Measurements from ENCODE around the gene LCAT. TPM values are rescaled to one million over a fixed set of nuclear protein-coding genes. Genes with fewer than 3 reads are reported as not detected.

LCAT gene
- total RNA-seq, 1 donor from 2014 or later = 17.0 TPM

DNA sequence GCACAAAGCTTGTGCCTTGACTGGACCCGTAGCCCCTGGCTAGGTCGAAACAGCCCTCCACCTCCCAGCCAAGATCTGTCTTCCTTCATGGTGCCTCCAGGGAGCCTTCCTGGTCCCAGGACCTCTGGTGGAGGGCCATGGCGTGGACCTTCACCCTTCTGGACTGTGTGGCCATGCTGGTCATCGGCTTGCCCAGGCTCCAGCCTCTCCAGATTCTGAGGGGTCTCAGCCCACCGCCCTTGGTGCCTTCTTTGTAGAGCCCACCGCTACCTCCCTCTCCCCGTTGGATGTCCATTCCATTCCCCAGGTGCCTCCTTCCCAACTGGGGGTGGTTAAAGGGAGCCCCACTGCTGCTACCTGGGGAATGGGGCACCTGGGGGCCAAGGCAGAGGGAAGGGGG, 15.8 kb downstream of the LCAT start:
- DNase-seq (ENCODE audit: low spot score) = no peak
- Mint-ChIP-seq H3K27me3 (ENCODE audit: unreplicated experiment) (peaks cover 10% of the 10 kb centered on the region), H3K9me3 (ENCODE audit: unreplicated experiment) (no peaks in the 10 kb centered on the region), H3K4me3 (ENCODE audit: unreplicated experiment) (no peak overlapping the region), H3K27ac (ENCODE audit: unreplicated experiment) (peak overlapping the region; percentile 30), H3K36me3 (ENCODE audit: low read depth, unreplicated experiment) (no peaks in the 10 kb centered on the region), H3K4me1 (ENCODE audit: unreplicated experiment) (peaks cover 10% of the 10 kb centered on the region)
- TF ChIP-seq, protein P1, sequence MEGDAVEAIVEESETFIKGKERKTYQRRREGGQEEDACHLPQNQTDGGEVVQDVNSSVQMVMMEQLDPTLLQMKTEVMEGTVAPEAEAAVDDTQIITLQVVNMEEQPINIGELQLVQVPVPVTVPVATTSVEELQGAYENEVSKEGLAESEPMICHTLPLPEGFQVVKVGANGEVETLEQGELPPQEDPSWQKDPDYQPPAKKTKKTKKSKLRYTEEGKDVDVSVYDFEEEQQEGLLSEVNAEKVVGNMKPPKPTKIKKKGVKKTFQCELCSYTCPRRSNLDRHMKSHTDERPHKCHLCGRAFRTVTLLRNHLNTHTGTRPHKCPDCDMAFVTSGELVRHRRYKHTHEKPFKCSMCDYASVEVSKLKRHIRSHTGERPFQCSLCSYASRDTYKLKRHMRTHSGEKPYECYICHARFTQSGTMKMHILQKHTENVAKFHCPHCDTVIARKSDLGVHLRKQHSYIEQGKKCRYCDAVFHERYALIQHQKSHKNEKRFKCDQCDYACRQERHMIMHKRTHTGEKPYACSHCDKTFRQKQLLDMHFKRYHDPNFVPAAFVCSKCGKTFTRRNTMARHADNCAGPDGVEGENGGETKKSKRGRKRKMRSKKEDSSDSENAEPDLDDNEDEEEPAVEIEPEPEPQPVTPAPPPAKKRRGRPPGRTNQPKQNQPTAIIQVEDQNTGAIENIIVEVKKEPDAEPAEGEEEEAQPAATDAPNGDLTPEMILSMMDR (IDR thresholded peaks at IDR 0.05; ENCODE audit: unreplicated experiment) = no peak

DNA sequence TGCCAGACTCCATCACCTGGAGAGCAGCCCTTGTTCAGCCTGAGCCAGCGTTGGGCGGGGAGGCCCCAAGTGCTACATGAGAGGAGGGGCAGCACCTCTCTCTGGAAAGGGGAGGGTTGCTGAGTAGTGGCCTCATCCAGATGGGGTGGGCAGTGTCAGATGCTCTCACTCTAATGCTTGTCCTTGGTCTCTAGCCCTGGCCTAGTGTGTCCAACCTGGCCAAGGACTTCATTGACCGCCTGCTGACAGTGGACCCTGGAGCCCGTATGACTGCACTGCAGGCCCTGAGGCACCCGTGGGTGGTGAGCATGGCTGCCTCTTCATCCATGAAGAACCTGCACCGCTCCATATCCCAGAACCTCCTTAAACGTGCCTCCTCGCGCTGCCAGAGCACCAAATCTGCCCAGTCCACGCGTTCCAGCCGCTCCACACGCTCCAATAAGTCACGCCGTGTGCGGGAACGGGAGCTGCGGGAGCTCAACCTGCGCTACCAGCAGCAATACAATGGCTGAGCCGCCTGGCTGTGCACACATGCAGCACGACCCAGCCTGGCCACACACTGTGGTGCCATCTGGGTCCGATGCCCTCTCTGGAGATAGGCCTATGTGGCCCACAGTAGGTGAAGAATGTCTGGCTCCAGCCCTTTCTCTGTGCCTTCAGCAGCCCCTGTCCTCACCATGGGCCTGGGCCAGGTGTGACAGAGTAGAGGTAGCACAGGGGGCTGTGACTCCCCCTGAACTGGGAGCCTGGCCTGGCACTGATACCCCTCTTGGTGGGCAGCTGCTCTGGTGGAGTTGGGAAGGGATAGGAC, 16.6 kb downstream of the LCAT start:
- Mint-ChIP-seq H3K4me3 (ENCODE audit: unreplicated experiment) (no peak overlapping the region), H3K27ac (ENCODE audit: unreplicated experiment) (no peak overlapping the region), H3K9me3 (ENCODE audit: unreplicated experiment) (no peaks in the 10 kb centered on the region), H3K4me1 (ENCODE audit: unreplicated experiment) (peaks cover 11% of the 10 kb centered on the region), H3K27me3 (ENCODE audit: unreplicated experiment) (peaks cover 10% of the 10 kb centered on the region), H3K36me3 (ENCODE audit: low read depth, unreplicated experiment) (no peaks in the 10 kb centered on the region)
- TF ChIP-seq, protein P1 (IDR thresholded peaks at IDR 0.05; ENCODE audit: unreplicated experiment) = no peak
- no peak for DNase-seq (ENCODE audit: low spot score)

DNA sequence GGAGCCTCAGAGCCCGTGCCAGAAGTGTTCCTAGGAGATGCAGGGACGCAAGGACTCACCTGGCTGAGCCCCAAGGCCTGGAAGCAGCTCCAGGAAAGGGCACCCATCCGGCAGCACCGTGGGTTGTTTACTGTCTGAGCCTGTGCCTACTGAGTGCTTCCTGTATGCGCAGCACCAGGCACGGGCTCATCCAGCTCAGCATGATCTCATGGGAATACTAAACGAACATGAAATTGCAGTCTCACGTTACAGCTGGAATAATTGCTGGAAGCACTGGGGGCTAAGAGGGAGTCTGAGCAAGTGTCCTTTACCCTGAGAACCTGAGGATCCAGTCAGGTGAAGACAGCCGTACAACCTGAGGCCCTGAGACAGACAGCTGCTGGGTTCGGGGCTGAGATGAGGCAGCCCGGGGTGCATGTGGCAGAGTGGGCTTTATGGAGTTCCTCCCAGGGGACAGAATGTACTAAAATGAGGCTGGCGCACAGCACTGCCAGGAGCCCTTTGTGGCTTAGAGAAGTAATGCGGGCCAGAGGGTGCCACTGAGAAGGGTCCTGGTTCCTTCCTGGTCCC, 17.7 kb downstream of the LCAT start:
- Mint-ChIP-seq H3K27ac (ENCODE audit: unreplicated experiment) (peak overlapping the region; percentile 42), H3K36me3 (ENCODE audit: low read depth, unreplicated experiment) (no peaks in the 10 kb centered on the region), H3K4me3 (ENCODE audit: unreplicated experiment) (peak overlapping the region; percentile 25), H3K9me3 (ENCODE audit: unreplicated experiment) (no peaks in the 10 kb centered on the region), H3K27me3 (ENCODE audit: unreplicated experiment) (peaks cover 6% of the 10 kb centered on the region), H3K4me1 (ENCODE audit: unreplicated experiment) (peaks cover 16% of the 10 kb centered on the region)
- no peak for DNase-seq (ENCODE audit: low spot score)
- TF ChIP-seq, protein P1 (IDR thresholded peaks at IDR 0.05; ENCODE audit: unreplicated experiment) = no peak

DNA sequence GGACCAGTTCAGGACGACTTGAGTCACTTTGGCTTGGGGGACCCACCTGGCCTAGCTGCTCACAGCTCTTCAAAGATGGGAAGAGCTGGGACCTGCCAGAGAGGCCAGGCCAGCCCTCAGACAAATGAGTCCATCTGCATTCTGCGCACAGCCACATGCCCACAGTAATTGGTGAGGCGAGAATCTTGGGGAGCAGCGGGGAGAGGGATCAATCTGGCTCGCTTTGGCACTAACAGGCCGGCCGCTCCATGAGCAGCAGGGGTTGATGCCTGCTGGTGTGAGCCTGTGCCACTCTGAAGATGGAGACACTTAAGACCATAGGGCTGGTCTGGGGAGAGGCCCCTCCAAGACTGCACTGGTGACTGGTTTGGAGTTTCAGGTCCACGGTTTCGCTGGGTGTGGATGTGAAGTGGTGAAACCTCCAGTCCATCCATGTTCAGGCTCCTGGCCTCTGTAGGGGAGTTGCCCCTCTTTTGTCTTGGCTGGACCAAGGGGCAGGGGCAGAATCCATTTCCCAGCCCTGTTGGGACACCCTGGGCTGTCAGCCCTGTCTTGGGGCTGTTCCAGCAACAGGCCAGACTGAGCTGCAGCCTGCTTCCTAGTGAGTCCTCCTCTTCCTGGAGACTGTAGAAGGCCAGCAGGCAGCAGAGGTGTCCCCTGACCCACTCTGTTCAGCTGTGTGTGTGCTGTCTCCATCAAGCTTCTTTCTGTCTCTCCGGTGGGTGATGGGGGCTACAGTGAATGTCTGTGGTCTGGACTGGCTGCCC, 19.6 kb downstream of the LCAT start:
- H3K4me3 Mint-ChIP-seq (ENCODE audit: unreplicated experiment) = no peak overlapping the region
- no peaks in the 10 kb centered on the region for H3K9me3 Mint-ChIP-seq (ENCODE audit: unreplicated experiment)
- H3K36me3 Mint-ChIP-seq (ENCODE audit: low read depth, unreplicated experiment) = no peaks in the 10 kb centered on the region
- H3K27me3 Mint-ChIP-seq (ENCODE audit: unreplicated experiment) = peaks cover 4% of the 10 kb centered on the region
- no peak for DNase-seq (ENCODE audit: low spot score)
- H3K4me1 Mint-ChIP-seq (ENCODE audit: unreplicated experiment) = peaks cover 16% of the 10 kb centered on the region
- TF ChIP-seq, protein P1 (IDR thresholded peaks at IDR 0.05; ENCODE audit: unreplicated experiment) = no peak
- no peak overlapping the region for H3K27ac Mint-ChIP-seq (ENCODE audit: unreplicated experiment)

Data from endothelial cell (in vitro differentiated cells).